Naive B cell (primary cell): ENCODE results near the gene SSH2. TPM values are rescaled to one million over a fixed set of nuclear protein-coding genes. Genes with fewer than 3 reads are reported as not detected.

Source experiments
- ATAC-seq, 2 donors: fragments of 150-1000 bp; cut with Tn5 transposase; 2 replicates each; pipeline ENCODE4 v1.10.0; 2021; ENCODE audit warnings: low read depth in 2 of 2, mild to moderate bottlenecking in 2 of 2, moderate library complexity in 2 of 2
- DNase-seq: peaks from one replicate; pipeline ENCODE4 v3.0.0; 2022
- H3K27ac Mint-ChIP-seq, 6 donors: one replicate each; pipeline ENCODE4 v1.8.0; 2020 to 2022; ENCODE audit warnings: mild to moderate bottlenecking in 6 of 6, mixed read lengths in 6 of 6, moderate library complexity in 5 of 6, inconsistent platforms in 2 of 6
- H3K27me3 Mint-ChIP-seq, 3 donors: one replicate each; pipeline ENCODE4 v1.8.0; 2021 to 2022; ENCODE audit warnings: mixed read lengths in 3 of 3, mild to moderate bottlenecking in 1 of 3
- H3K36me3 Mint-ChIP-seq, 2 donors: one replicate each; pipeline ENCODE4 v1.8.0; 2020 to 2022; ENCODE audit warnings: mixed read lengths in 2 of 2, inconsistent platforms in 1 of 2, mild to moderate bottlenecking in 1 of 2
- H3K4me1 Mint-ChIP-seq, 3 donors: one replicate each; pipeline ENCODE4 v1.8.0; 2020 to 2022; ENCODE audit warnings: mixed read lengths in 3 of 3, inconsistent platforms in 1 of 3, mild to moderate bottlenecking in 1 of 3, moderate library complexity in 1 of 3
- H3K4me3 Mint-ChIP-seq, 8 donors: one replicate each; pipeline ENCODE4 v1.8.0; 2020 to 2022; ENCODE audit warnings: mild to moderate bottlenecking in 8 of 8, mixed read lengths in 8 of 8, moderate library complexity in 8 of 8, inconsistent platforms in 2 of 8
- H3K9me3 Mint-ChIP-seq, 7 donors: one replicate each; pipeline ENCODE4 v1.8.0; 2020 to 2022; ENCODE audit warnings: mixed read lengths in 7 of 7, mild to moderate bottlenecking in 5 of 7, inconsistent platforms in 2 of 7, moderate library complexity in 1 of 7
- polyA plus RNA-seq, 6 donors: library from polyadenylated mRNA; unstranded; fragments of 300-500 nt; fragmentation: Illumina TruSeq; gene quantifications; one replicate each; pipeline ENCODE4 v1.2.3, GENCODE V29; 2021; ENCODE audit warnings: low read depth in 6 of 6

The SSH2 gene
- polyA plus RNA-seq, 6 donors from 2014 or later, result 46.3 to 96.7 (median 65.5) TPM

GRCh38 chr17:29769225-29769624, 160.8 kb downstream of the SSH2 start:
- Mint-ChIP-seq H3K4me3 (no peak overlapping the region), H3K9me3 (peaks cover 0 to 2% (median 0%) of the 10 kb centered on the region in 7 donors), H3K27ac (peak overlapping the region in 1 of 6 donors; percentile 18), H3K36me3 (no peaks in the 10 kb centered on the region), H3K4me1 (peaks cover 19 to 23% (median 22%) of the 10 kb centered on the region in 3 donors), H3K27me3 (no peaks in the 10 kb centered on the region)
- no peak for ATAC-seq
- no peak for DNase-seq

DNA sequence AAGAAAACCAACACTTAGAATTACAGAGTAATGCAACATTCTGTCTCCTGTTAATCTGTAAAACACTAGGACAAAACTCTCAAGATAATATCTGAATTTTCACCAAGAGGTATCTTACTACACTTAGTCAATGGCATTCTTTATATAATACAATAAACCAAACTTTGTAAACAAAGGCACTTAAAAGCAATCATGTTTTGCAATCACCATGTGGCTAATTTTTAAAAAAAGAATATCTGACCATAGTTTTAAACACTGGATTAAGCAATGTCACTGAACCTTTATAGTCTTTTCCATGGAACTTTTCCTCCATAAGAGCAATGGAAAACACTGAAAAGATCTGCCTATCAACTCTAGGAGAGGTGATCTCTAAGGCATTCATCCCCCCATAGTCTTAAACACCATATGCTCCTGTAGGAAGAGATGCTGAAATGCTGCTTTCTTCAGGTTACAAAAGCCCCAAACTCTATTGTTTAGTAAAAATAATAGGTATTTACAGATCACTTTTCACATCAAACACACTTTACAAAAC, 163.2 kb downstream of the SSH2 start:
- Mint-ChIP-seq H3K4me3 (peak overlapping the region in 1 of 8 donors; percentile 9), H3K27ac (peak overlapping the region in 2 of 6 donors; percentile 11 to 33), H3K4me1 (peaks cover 8 to 12% (median 11%) of the 10 kb centered on the region in 3 donors), H3K27me3 (no peaks in the 10 kb centered on the region), H3K9me3 (no peaks in the 10 kb centered on the region), H3K36me3 (no peaks in the 10 kb centered on the region)
- DNase-seq (no peak), ATAC-seq (no peak)

DNA sequence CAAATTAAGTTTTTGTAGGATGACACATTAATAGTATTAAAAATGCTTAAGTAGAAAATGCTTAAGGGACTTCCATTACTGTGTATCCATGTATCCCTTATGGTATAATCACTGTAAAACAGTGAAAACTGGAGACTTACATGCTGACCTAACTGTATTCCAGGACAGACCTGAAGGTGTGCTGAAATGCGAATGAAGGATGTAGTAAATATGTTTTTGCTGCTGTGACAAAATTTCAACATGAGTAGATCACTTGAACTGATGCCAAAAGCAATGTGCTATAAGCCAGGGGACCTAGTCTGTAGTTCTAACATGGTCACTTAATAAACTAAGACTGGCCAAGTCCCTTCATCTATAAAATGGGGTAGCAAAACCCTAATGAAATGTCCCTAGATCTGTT, 165.3 kb downstream of the SSH2 start:
- peak overlapping the region in 1 of 8 donors; percentile 9 for H3K4me3 Mint-ChIP-seq
- peaks cover 8 to 17% (median 13%) of the 10 kb centered on the region in 3 donors for H3K4me1 Mint-ChIP-seq
- peak overlapping the region in 2 of 6 donors; percentile 11 to 14 for H3K27ac Mint-ChIP-seq
- DNase-seq (no peak), ATAC-seq (no peak)
- H3K9me3 Mint-ChIP-seq, result no peaks in the 10 kb centered on the region
- H3K27me3 Mint-ChIP-seq, result no peaks in the 10 kb centered on the region
- peaks cover 0 to under 1% of the 10 kb centered on the region in 2 donors for H3K36me3 Mint-ChIP-seq

- ATAC-seq (no peak), DNase-seq (no peak)
- Mint-ChIP-seq H3K4me1 (peaks cover 14 to 20% (median 18%) of the 10 kb centered on the region in 3 donors), H3K9me3 (no peaks in the 10 kb centered on the region), H3K27ac (peak overlapping the region in 2 of 6 donors; percentile 19 to 62), H3K27me3 (no peaks in the 10 kb centered on the region), H3K4me3 (peak overlapping the region in 1 of 8 donors; percentile 9), H3K36me3 (peaks cover 0 to 5% of the 10 kb centered on the region in 2 donors)
These were observed 165.8 kb downstream of the SSH2 start for GRCh38 chr17:29764217-29764616.

- ATAC-seq (no peak), DNase-seq (no peak)
- H3K36me3 Mint-ChIP-seq, result peaks cover 0 to 5% of the 10 kb centered on the region in 2 donors
These were observed 166.8 kb downstream of the SSH2 start for GRCh38 chr17:29763273-29763672.

DNA sequence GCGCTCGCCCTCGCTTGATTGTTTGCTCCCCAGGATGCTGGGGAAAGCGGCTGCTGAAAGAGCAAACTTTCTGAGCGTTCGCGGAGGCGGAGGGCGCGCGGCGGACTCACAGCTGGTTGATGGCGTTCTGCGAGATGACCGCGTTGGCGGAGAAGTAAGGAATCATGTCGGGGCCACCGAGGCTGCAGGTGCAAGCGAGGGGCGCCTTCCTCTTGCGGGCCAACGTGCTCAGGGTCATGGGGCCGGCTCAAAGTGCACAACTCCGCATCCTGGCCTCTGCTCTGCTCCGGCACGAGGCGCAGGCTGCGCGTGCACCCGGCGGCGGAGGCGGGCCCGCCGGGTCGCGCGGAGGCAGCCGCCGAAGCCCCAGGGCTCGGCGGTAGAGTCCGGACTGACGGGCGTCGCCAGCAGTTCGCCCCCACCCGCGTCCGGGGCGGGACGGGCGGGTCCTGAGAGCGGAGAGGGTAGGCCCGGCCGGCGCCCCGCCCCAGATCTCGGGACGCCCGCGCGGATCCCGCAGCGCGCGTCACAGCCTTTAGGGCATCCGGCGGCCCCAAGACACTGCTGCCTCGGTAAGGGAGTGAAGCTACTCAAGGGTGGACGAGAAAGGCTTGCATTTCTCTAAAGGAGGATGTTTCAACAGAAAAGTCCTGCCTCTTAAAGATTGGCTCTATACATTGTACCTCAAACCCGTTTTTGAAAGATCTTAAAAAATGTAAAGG, 168.8 kb downstream of the SSH2 start:
- peak; percentile 98 for DNase-seq
- peaks cover 24 to 46% (median 28%) of the 10 kb centered on the region in 3 donors for H3K4me1 Mint-ChIP-seq
- H3K9me3 Mint-ChIP-seq, result no peaks in the 10 kb centered on the region
- no peaks in the 10 kb centered on the region for H3K27me3 Mint-ChIP-seq
- H3K27ac Mint-ChIP-seq, result peak overlapping the region; percentile 93 to 99 (median 98)
- peaks cover 0 to 5% of the 10 kb centered on the region in 2 donors for H3K36me3 Mint-ChIP-seq
- peak overlapping the region; percentile 94 to 99 (median 98) for H3K4me3 Mint-ChIP-seq
- peak; percentile 88 to 90 for ATAC-seq

More at GRCh38 chr17:29763273-29763672, 166.8 kb downstream of the SSH2 start:
- H3K4me1 Mint-ChIP-seq, result peaks cover 16 to 25% (median 23%) of the 10 kb centered on the region in 3 donors
- peak overlapping the region in 1 of 8 donors; percentile 21 for H3K4me3 Mint-ChIP-seq
- no peaks in the 10 kb centered on the region for H3K9me3 Mint-ChIP-seq
- H3K27me3 Mint-ChIP-seq, result no peaks in the 10 kb centered on the region
- H3K27ac Mint-ChIP-seq, result peak overlapping the region in 1 of 6 donors; percentile 27

GRCh38 chr17:29760279-29761039, 169.6 kb downstream of the SSH2 start:
- peak overlapping the region; percentile 94 to 99 (median 98) for H3K4me3 Mint-ChIP-seq
- H3K27me3 Mint-ChIP-seq, result no peaks in the 10 kb centered on the region
- no peaks in the 10 kb centered on the region for H3K9me3 Mint-ChIP-seq
- DNase-seq, result peak; percentile 73
- peak overlapping the region; percentile 93 to 99 (median 98) for H3K27ac Mint-ChIP-seq
- peak; percentile 40 to 43 for ATAC-seq
- H3K4me1 Mint-ChIP-seq, result peaks cover 24 to 46% (median 28%) of the 10 kb centered on the region in 3 donors
- H3K36me3 Mint-ChIP-seq, result peaks cover 0 to 5% of the 10 kb centered on the region in 2 donors

DNA sequence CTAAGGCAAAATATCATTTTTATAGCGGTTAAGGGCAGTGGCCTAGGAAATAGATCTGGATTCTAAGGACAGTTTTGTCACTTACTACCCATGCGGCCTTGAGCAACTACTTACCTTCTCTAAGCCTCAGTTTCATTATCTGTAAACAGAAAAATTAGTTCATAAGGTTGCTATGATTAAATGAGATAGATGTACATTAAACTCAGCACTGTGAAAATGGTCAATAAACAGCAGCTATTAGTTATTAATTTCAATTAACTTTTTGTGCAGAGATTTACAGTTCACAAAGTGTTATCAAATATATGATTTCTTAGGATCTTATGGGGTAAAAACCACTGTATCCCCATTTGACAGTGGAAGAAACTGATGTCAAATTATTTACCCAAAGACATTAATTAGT, 171.8 kb downstream of the SSH2 start:
- H3K27ac Mint-ChIP-seq, result peak overlapping the region in 4 of 6 donors; percentile 66 to 84 (median 73)
- H3K4me3 Mint-ChIP-seq, result peak overlapping the region in 6 of 8 donors; percentile 5 to 94 (median 84)
- H3K9me3 Mint-ChIP-seq, result no peaks in the 10 kb centered on the region
- peaks cover 32 to 60% (median 33%) of the 10 kb centered on the region in 3 donors for H3K4me1 Mint-ChIP-seq
- ATAC-seq (no peak), DNase-seq (no peak)
- H3K27me3 Mint-ChIP-seq, result no peaks in the 10 kb centered on the region
- peaks cover 0 to 5% of the 10 kb centered on the region in 2 donors for H3K36me3 Mint-ChIP-seq

GRCh38 chr17:29757788-29758187, 172.2 kb downstream of the SSH2 start:
- peaks cover 32 to 61% (median 38%) of the 10 kb centered on the region in 3 donors for H3K4me1 Mint-ChIP-seq
- ATAC-seq, result no peak
- peak overlapping the region; percentile 66 to 97 (median 79) for H3K27ac Mint-ChIP-seq
- no peaks in the 10 kb centered on the region for H3K9me3 Mint-ChIP-seq
- no peak for DNase-seq
- no peaks in the 10 kb centered on the region for H3K27me3 Mint-ChIP-seq
- peak overlapping the region in 7 of 8 donors; percentile 43 to 94 (median 82) for H3K4me3 Mint-ChIP-seq
- H3K36me3 Mint-ChIP-seq, result peaks cover 0 to 5% of the 10 kb centered on the region in 2 donors

GRCh38 chr17:29753845-29754439, 176.1 kb downstream of the SSH2 start:
- Mint-ChIP-seq H3K4me3 (peak overlapping the region in 2 of 8 donors; percentile 23 to 36), H3K9me3 (no peaks in the 10 kb centered on the region), H3K27me3 (no peaks in the 10 kb centered on the region), H3K4me1 (peaks cover 23 to 58% (median 39%) of the 10 kb centered on the region in 3 donors), H3K36me3 (no peaks in the 10 kb centered on the region), H3K27ac (peak overlapping the region; percentile 14 to 82 (median 64))
- ATAC-seq (peak; percentile 77 to 83), DNase-seq (peak; percentile 41)

- ATAC-seq (no peak), DNase-seq (no peak)
- no peaks in the 10 kb centered on the region for H3K27me3 Mint-ChIP-seq
- H3K4me3 Mint-ChIP-seq, result peak overlapping the region in 2 of 8 donors; percentile 38 to 58
- H3K36me3 Mint-ChIP-seq, result no peaks in the 10 kb centered on the region
- no peaks in the 10 kb centered on the region for H3K9me3 Mint-ChIP-seq
- peaks cover 39 to 75% (median 73%) of the 10 kb centered on the region in 3 donors for H3K4me1 Mint-ChIP-seq
- H3K27ac Mint-ChIP-seq, result peak overlapping the region in 4 of 6 donors; percentile 19 to 84 (median 56)
These were observed 180.8 kb downstream of the SSH2 start for GRCh38 chr17:29749045-29749825.

DNA sequence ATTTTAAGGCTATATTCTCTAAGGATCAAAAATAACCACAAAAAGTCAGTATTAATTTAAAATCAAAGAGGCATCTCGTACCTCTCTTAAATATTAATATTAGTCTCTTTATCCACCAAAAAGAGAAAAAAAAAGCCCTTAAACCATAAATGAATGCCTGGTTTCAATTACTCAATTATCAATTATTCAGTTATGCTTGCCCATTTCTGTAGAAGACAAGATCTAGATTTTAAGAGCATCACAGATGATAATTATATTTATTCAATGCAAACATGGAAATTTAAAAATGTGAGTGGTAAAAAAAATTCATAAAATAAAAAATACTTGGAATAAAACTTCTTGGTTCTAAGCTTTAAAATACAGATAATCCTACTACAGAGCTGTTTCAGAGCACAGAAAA, 181.6 kb downstream of the SSH2 start:
- H3K9me3 Mint-ChIP-seq, result no peaks in the 10 kb centered on the region
- DNase-seq, result no peak
- H3K4me1 Mint-ChIP-seq, result peaks cover 35 to 68% (median 67%) of the 10 kb centered on the region in 3 donors
- no peaks in the 10 kb centered on the region for H3K27me3 Mint-ChIP-seq
- ATAC-seq, result no peak
- peak overlapping the region in 1 of 8 donors; percentile 27 for H3K4me3 Mint-ChIP-seq
- H3K36me3 Mint-ChIP-seq, result no peaks in the 10 kb centered on the region
- H3K27ac Mint-ChIP-seq, result peak overlapping the region in 4 of 6 donors; percentile 15 to 84 (median 62)
